Measurements from ENCODE around the gene LEFTY2. TPM values are rescaled to one million over a fixed set of nuclear protein-coding genes. Genes with fewer than 3 reads are reported as not detected.

The LEFTY2 gene
- total and polyA plus RNA-seq, 9 of the 15 experiments (the other 6 are each of a cell fraction or from before 2014, with no cell fraction given) = 0.04 to 0.14 TPM; not detected in 7

- TF ChIP-seq UBTF (IDR thresholded peaks at IDR 0.05; ENCODE audit: borderline replicate concordance in 1 of 2, low read depth in 2 of 2, low read length in 2 of 2) (0 out of 4 replicates have a peak, but pooled peaks have one; percentile 31 to 53), PTTG1 (tag; IDR thresholded peaks at IDR 0.05; ENCODE audit: low read depth) (peak; percentile 79), SLC30A9 (CRISPR knock-in tag; IDR thresholded peaks at IDR 0.05) (no peak), GTF3C2 (IDR thresholded peaks at IDR 0.05; ENCODE audit: borderline replicate concordance, extremely low read depth, insufficient read length) (no peak), RBM25 (IDR thresholded peaks at IDR 0.05; ENCODE audit: low read depth, low read length, severe bottlenecking) (no peak), MYC (IDR thresholded peaks at IDR 0.05; ENCODE audit: low read depth, low read length) (no peak), MYC (CRISPR knock-in tag; IDR thresholded peaks at IDR 0.05; ENCODE audit: borderline replicate concordance, low read depth) (peak; percentile 78; the same call in 1 of the 2 replicates), NR2C2 (CRISPR knock-in tag; IDR thresholded peaks at IDR 0.05) (0 out of 2 replicates have a peak, but pooled peaks have one; percentile 25), NR2C2 (tag; IDR thresholded peaks at IDR 0.05) (peak; percentile 86), ZC3H4 (CRISPR knock-in tag; IDR thresholded peaks at IDR 0.05; ENCODE audit: borderline replicate concordance) (no peak), TAF15 (IDR thresholded peaks at IDR 0.05; ENCODE audit: low read depth, low read length) (no peak), ZNF444 (CRISPR knock-in tag; IDR thresholded peaks at IDR 0.05) (0 out of 2 replicates have a peak, but pooled peaks have one; percentile 71), POLR2H (tag; IDR thresholded peaks at IDR 0.05; ENCODE audit: low read depth) (peak; percentile 45; the same call in 1 of the 2 replicates), TCF15 (CRISPR knock-in tag; IDR thresholded peaks at IDR 0.05) (peak; percentile 91; the same call in 1 of the 2 replicates), CTBP1 (IDR thresholded peaks at IDR 0.05; ENCODE audit: borderline replicate concordance) (peak; percentile 67; the same call in 1 of the 2 replicates), JUNB (CRISPR knock-in tag; conservative IDR thresholded peaks at IDR 0.05) (no peak), HDAC1 (IDR thresholded peaks at IDR 0.05) (peak; percentile 82 to 88; a peak in 3 of 4 replicates), ZNF263 (CRISPR knock-in tag; IDR thresholded peaks at IDR 0.05; ENCODE audit: borderline replicate concordance) (peak; percentile 73; the same call in 1 of the 2 replicates), MCM2 (IDR thresholded peaks at IDR 0.05; ENCODE audit: low read depth) (no peak), CREM (IDR thresholded peaks at IDR 0.05; ENCODE audit: low read depth) (peak; percentile 82)
These were observed 12.5 kb downstream of the LEFTY2 start (continued) for GRCh38 chr1:225928186-225929175.
